C4-2B (cell line): ENCODE data around the gene RAB40B.

Source experiments
- CTCF ChIP-seq: fragments of 450-650 bp; conservative IDR thresholded peaks from 2 replicates; pipeline ENCODE4 v1.5.1; 2017; ENCODE audit warnings: mild to moderate bottlenecking
- ZFX ChIP-seq: fragments of 450-650 bp; IDR thresholded peaks from 2 replicates; pipeline ENCODE4 v1.6.1; 2017

DNA sequence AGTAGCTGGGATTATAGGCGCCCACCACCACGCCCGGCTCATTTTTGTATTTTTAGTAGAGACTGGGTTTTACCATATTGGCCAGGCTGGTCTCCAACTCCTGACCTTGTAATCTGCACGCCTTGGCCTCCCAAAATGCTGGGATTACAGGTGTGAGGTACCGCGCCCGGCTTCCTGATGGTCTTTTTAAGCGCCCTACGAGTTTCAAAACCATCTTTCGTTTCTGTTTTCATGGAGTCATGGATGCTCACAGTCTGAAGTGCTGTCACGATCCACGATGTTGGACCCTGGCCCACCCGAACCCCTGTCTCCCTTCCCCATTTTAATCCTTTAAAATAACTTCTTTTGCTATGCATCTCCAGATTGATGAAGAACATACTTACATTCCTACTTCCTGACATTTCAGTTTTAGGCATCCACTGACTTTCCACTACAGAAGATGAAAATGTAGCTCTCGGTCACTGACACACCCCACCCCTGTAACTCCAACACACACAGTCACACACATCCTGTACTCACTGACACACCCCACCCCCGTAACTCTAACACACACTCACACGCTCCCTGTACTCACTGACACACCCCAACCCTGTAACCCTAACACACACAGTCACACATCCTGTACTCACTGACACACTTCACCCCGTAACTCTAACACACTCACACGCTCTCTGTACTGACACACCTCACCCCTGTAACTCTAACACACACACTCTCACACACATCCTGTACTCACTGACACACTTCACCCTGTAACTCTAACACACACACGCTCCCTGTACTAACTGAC, 27.6 kb downstream of the RAB40B start:
- TF ChIP-seq CTCF, result no peak
- TF ChIP-seq ZFX, result no peak
